HL-60/S4 treated with retinoic acid at 250 ng/mL for 4 days and 3 days (cell line): Measurements from ENCODE around the gene HOXD8.

Experiments
- in situ Hi-C: fragments of 300-500 bp; cut with MboI; formaldehyde crosslinking; loops from 2 replicates; pipeline ENCODE4 v1.7.0; 2022; ENCODE audit warnings: low sequenced_read_pairs

The HOXD8 gene

GRCh38 chr2:176138923-176139660 is 9.6 kb downstream of the HOXD8 start:
- in situ Hi-C loops = loop anchor here (25.0 kb wide), 3 partner anchors 323 to 998 kb away; no protein-coding TSS in a partner anchor

- in situ Hi-C loops = loop anchor here (25.0 kb wide), 3 partner anchors 322 to 997 kb away; no protein-coding TSS in a partner anchor
Observed at GRCh38 chr2:176139661-176140512, 10.4 kb downstream of the HOXD8 start.

GRCh38 chr2:176140513-176141317 is 11.2 kb downstream of the HOXD8 start:
- in situ Hi-C loops = loop anchor here (25.0 kb wide), 3 partner anchors 322 to 997 kb away; no protein-coding TSS in a partner anchor

GRCh38 chr2:176142281-176142680 is 12.8 kb downstream of the HOXD8 start:
- in situ Hi-C loops = loop anchor here (25.0 kb wide), 3 partner anchors 320 to 995 kb away; no protein-coding TSS in a partner anchor

GRCh38 chr2:176145085-176145969 is 15.8 kb downstream of the HOXD8 start:
- in situ Hi-C loops = loop anchor here (25.0 kb wide), 3 partner anchors 317 to 992 kb away; no protein-coding TSS in a partner anchor

GRCh38 chr2:176146101-176146500 is 16.6 kb downstream of the HOXD8 start:
- in situ Hi-C loops = loop anchor here (25.0 kb wide), 3 partner anchors 316 to 991 kb away; no protein-coding TSS in a partner anchor

- in situ Hi-C loops = loop anchor here (25.0 kb wide), 3 partner anchors 316 to 991 kb away; no protein-coding TSS in a partner anchor
Observed at GRCh38 chr2:176146645-176147044, 17.1 kb downstream of the HOXD8 start.

- in situ Hi-C loops = loop anchor here (25.0 kb wide), 3 partner anchors 315 to 990 kb away; no protein-coding TSS in a partner anchor
Observed at GRCh38 chr2:176147210-176147799, 17.8 kb downstream of the HOXD8 start.

GRCh38 chr2:176147800-176148496 is 18.4 kb downstream of the HOXD8 start:
- in situ Hi-C loops = loop anchor here (25.0 kb wide), 3 partner anchors 314 to 989 kb away; no protein-coding TSS in a partner anchor

- in situ Hi-C loops = loop anchor here (25.0 kb wide), 3 partner anchors 313 to 988 kb away; no protein-coding TSS in a partner anchor
Observed at GRCh38 chr2:176148751-176149421, 19.4 kb downstream of the HOXD8 start.

- in situ Hi-C loops = loop anchor here (25.0 kb wide), 3 partner anchors 313 to 988 kb away; no protein-coding TSS in a partner anchor
Observed at GRCh38 chr2:176149481-176149938, 20.0 kb downstream of the HOXD8 start.

GRCh38 chr2:176149939-176150583 is 20.6 kb downstream of the HOXD8 start:
- in situ Hi-C loops = loop anchor here (25.0 kb wide), 3 partner anchors 312 to 987 kb away; no protein-coding TSS in a partner anchor

GRCh38 chr2:176150584-176151441 is 21.3 kb downstream of the HOXD8 start:
- in situ Hi-C loops = no loop called here

GRCh38 chr2:176151442-176152287 is 22.2 kb downstream of the HOXD8 start, which contains the start of gene HOXD4:
Gene HOXD4, plus strand, starts transcription at chr2:176151550. Its CDS starts 84 bp downstream, at chr2:176151634.
- in situ Hi-C loops = no loop called here
